Adipose tissue (tissue), 3 donors: Measurements from ENCODE around the gene GNG14. TPM values are rescaled to one million over a fixed set of nuclear protein-coding genes. Genes with fewer than 3 reads are reported as not detected.
A peak's percentile ranks its signal among the peaks of the same experiment; 100 is the strongest.
"Not testable (repeated sequence)": the region's sequence is repeated elsewhere in the genome, so short reads cannot be mapped to it uniquely, and the experiment has no call there.

ENCODE experiments used
- H3K27ac ChIP-seq: one replicate; pipeline ENCODE4 v1.5.1; 2013; ENCODE audit warnings: low read depth, low read length
- WGBS, 3 donors: extraction: QIAGEN DNeasy Blood & Tissue Kit; methylation state at CpG; one replicate each; pipeline ENCODE4 v1.1.7; 2013; 5-methylcytosine and 5-hydroxymethylcytosine counted together
- polyA plus RNA-seq, 3 donors: library from polyadenylated mRNA; stranded (reverse); fragments of 200-250 nt; gene quantifications; one replicate each; pipeline ENCODE4 v1.2.3, GENCODE V29; 2013
- donor health status: healthy with polysubstance abuse.
- donor health status: Bipolar disorder and iron deficiency.
- donor health status: healthy.

GNG14 gene
- polyA plus RNA-seq, 3 donors, result not detected

DNA sequence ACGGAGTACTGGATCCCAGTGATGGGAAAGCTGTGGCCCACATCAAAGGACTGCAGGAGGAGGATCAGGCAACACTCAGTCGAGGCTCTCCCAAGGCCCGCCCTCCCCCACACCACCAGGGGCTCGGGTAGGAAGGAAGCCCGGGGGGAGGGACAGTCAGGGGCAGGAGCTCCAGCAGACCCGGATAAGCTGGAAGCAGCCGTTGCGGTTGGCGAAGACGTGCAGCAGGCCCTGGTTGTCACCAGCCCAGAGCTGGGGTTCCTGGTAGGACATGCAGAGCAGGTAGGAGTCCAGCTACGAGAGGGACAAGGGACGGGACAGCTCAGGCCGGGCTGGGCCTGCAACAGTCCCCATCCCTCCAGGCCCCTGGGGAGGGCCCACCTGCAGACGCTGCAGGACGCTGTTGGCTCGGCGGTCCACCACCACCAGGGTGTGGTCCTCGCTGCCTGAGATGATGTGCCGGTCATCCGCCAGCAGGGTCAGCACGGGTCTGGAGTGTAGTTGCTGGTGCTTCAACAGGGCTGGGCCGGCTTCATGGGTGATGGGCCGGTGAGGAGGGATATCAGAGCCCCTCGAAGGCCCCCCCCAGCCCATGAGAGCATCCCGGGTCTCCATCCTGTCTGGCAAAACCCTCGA is 1.9 kb downstream of the GNG14 start:
- 58 to 85% (median 71%) methylated on average over 26 of the region's 26 CpGs for WGBS, 3 donors
- H3K27ac ChIP-seq, result no peak overlapping the region

DNA sequence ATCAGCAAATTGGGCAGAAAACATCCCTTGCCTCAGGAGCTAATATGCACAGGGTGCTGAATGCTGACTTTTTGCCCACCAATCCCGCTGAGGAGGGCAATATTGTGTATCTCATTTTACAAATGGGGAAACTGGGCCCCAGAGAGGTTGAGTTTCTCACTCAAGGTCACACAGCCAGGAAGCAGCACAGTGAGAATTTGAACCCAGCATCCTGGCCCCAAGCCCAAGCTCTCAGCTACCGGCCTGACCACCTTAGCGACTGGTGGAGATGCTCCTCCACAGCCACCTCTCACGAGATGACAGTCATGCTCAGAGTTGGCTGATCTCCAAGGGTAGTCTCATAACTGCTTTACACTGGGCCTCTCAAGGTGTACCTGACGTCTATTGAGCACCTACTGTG is 5.2 kb downstream of the GNG14 start:
- WGBS, 3 donors, result 85 to 87% (median 87%) methylated on average over 5 of the region's 5 CpGs
- no peak overlapping the region for H3K27ac ChIP-seq

DNA sequence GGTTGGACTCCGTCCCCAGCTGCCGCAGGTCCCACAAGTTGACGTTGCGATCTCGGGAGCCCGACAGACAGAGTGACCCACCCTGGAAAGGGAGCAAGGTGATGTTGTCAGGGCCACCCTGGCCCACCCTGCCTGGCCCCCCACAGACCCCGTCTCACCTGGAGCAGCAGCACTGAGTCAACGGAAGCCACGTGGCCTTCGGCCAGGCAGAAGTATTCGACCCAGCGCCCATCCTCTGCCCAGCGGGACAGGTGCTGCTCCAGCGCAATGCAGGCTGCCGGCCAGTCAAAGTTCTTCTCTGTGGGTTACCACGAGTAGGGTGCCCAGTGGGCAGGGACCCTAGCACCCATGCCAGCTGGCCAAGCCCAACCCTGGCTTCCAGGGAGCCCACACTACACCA is 6.8 kb downstream of the GNG14 start:
- H3K27ac ChIP-seq, result no peak overlapping the region
- WGBS, 3 donors, result 87 to 93% (median 92%) methylated on average over 16 of the region's 16 CpGs

DNA sequence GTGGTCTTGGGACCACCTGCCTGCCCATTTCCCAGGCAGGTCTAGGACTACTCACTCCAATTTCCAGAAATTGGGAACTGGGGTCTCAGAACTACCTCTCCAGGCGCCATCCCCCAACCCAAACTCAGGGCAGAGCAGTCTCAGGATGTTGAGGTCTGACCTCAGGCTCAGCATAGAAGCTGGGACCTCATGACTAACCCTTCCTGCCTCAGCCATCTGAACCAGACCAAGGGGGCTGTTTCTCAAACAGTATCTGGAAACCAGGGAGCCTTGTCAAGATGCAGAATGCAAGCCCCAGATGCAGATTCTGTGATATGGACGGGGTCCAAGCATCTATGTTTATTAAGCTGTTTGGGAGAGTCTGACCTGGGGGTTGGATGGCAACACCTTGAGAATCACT is 7.3 kb downstream of the GNG14 start:
- WGBS, 3 donors, result 67 to 74% (median 68%) methylated on average over 2 of the region's 2 CpGs
- no peak overlapping the region for H3K27ac ChIP-seq

DNA sequence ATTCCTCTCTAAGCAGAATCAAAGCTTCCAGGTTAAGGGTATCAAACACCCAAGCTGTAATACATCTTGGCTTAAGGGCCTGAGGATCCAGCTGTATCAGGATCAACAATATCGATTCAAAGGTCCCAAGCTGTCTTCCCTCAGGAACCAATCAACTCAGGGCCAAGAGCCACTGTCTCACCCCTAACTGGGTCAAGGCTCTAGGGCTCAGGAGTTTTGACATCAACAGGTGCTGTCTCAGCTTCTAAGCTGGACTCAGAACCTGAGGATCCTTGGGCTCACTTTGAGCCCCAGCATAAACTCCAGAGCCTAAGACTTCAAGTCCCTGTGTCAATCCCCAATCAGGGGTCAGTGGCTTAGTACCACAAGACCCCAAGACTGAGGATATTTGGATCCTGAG is 7.7 kb downstream of the GNG14 start:
- no peak overlapping the region for H3K27ac ChIP-seq
- 53 to 90% (median 73%) methylated on average over 1 of the region's 1 CpG for WGBS, 3 donors

DNA sequence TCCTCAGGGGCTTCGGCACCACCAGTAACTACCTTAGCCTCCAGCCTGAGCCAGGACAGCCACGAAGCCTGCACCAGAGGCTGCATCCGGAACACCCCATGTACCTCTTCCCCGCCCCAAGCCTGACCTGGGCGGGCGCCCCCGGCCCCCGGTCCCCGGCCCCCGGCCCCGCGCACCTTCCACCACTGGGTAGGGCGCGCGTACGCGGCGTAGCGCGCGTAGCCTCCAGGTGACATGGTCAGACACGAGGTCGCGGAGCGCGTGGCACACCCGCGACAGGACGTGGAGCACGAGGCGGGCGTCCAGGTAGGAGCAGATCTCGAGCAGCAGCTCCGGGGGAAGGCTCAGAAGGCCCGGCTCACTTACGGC is 8.2 kb downstream of the GNG14 start:
- H3K27ac ChIP-seq, result no peak overlapping the region

DNA sequence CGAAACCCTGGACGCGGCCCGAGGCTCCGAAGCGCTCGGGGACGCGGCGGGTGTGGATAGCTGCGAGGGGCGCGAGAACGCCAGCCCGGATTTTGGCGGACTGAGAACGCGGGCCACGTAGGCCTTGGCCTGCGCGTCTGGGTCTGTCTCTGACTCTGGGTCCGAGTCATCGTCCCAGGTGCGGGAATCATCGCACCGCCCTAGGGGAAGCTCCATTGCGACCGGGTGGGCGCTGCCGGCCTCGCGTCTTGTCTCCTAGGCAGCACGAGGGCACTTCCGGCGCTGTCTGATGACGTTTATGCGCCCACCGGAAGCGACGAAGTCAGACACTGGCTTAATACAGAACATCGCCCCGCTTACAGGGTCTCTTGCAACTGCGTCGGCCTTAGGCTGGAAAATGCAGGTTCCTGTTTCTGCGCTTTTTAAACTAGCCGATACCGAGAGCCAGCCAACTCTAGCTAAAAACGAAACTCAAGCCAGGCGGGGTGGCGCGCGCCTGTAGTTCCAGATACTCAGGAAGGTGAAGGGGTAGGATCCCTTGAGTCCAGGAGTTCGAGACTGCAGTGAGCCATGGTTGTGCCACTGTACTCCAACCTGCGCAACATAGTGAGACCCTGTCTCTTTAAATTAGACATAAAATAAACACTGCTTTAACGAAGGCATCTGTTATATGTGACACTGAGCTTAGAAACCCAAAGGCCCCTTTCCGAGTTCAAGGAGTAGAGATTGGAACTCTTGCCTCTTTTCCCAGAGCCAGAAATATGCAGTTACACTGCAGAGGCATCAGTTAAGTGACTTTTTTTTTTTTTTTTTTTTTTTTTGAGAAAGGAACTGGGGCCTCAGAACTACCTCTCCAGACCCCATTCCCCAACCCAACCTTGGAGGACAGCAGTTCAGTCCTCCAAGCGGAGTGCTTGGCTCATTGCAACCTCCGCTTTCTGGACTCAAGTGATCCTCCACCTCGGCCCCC is 8.9 kb downstream of the GNG14 start, which contains the start of gene FBXW9:
TSS of gene FBXW9 (minus strand) at position 266 of the 970 bp plus-strand sequence. CDS start at position 216, 50 bp downstream.
- 6 to 7% (median 6%) methylated on average over 54 to 59 of the region's 59 CpGs for WGBS, 3 donors
- peak within 1 kb of the TSS; percentile 51 for H3K27ac ChIP-seq

More for the DNA sequence above, 8.2 kb downstream of the GNG14 start:
- WGBS, 3 donors, result 2 to 4% (median 4%) methylated on average over 16 to 36 of the region's 36 CpGs

DNA sequence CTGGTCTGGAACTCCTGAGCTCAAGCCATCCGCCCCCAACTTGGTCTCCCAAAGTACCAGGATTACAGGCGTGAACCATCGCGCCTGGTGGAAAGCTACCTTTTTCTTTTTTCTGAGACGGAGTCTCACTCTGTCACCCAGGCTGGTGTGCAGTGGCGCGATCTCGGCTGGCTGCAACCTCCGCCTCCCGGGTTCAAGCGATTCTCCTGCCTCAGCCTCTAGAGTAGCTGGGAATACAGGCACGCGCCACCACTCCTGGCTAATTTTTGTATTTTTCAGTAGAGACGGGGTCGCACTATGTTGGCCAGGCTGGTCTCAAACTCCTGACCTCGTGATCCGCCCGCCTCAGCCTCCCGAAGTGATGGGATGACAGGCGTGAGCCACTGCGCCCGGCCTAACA is 9.6 kb downstream of the GNG14 start:
- WGBS, 3 donors, result 95 to 97% (median 96%) methylated on average over 22 of the region's 22 CpGs
- H3K27ac ChIP-seq, result not testable (repeated sequence)

DNA sequence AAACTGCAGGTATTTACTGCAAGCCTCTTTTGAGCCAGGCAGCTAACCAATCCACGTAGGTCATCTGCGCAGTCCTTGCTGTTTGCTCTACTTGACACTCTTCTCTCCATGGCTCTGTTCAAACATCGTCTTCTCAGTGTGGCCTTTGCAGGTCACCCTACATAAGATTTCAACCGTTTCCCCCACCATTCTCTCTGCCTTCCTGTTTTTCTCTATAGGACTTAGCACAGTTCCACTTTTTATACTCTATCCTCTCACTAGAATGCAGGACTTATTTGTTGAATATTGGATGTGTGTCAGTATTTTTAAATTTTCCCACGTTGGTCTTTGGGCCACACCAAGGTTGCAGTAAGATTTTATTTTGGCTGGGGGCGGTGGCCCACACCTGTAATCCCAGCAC is 10.3 kb downstream of the GNG14 start:
- WGBS, 3 donors, result 65 to 87% (median 75%) methylated on average over 6 of the region's 6 CpGs
- H3K27ac ChIP-seq, result no peak overlapping the region

DNA sequence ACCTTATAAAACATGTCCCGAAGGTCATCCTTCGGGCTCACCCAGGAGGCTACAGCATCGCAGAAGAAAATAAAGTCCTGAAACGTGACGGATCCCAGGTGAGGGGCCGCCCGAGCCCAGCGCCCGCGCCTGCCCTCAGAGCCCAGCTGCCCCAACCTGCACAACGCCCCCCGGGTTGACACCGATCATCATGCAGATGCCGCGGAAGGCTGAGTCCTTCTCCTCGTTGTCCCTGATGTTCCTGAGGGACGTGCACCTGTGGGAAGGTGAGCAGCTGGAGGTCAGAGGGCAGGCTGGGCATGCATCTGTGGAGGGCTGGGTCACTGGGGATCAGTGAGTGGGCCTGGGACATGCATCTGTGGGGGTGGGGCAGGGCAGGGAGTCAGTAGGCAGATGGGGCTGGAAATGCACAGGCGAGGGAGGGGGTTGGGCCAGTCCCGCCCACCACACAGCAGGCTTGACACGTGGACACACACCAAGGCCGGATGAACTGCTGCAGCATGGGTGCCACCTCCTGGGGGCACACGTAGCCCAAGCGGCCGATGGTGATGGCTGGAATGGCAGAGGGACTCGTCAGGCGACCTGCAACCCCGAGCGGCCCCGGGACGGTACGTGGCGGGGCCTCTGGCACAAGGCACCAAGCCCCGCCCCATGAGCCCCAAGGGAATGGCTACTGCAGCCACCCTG is 13.9 kb downstream of the GNG14 start:
- H3K27ac ChIP-seq, result no peak overlapping the region
- WGBS, 3 donors, result 88 to 92% (median 91%) methylated on average over 32 to 33 of the region's 33 CpGs

DNA sequence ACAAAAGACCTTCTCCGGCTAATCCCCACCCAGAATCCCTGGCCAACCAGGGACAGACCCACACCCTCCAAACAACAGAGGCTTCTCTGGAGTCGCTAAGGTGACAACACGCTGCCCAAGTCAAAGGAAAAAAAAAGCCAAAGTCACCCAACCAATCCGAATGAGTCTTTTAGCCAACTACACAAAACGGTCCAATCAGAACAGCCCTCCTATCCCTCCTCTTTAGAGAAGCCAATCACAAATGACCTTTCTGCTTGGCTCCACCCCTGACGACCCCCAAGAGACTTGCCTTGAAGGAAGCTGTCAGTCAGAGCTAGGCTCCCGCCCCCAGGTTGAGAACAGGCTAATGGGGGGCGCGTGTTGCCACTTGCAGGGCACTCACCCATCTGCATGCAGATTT is 15.2 kb downstream of the GNG14 start:
- WGBS, 3 donors, result 72 to 76% (median 74%) methylated on average over 9 of the region's 9 CpGs
- no peak overlapping the region for H3K27ac ChIP-seq

DNA sequence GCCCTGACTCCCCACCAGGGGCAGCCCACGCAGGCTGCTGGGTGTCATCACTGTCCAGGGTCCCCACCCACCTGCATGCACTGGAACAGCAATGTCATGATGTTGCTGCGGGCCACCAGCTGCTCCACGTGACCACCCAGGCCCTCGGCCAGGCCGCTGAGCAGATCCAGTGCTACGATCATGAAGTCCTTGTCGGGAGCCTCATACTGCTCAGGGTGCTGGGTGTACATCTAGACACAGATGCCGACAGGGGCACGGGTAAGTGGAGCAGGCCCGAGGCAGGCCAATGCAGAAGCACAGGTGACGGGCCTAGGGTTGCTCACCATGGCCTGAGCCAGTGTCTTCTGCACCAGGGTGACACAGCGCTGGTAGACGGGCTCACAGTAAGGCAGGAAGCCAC is 17.4 kb downstream of the GNG14 start:
- WGBS, 3 donors, result 93 to 94% (median 93%) methylated on average over 13 of the region's 13 CpGs
- H3K27ac ChIP-seq, result no peak overlapping the region

DNA sequence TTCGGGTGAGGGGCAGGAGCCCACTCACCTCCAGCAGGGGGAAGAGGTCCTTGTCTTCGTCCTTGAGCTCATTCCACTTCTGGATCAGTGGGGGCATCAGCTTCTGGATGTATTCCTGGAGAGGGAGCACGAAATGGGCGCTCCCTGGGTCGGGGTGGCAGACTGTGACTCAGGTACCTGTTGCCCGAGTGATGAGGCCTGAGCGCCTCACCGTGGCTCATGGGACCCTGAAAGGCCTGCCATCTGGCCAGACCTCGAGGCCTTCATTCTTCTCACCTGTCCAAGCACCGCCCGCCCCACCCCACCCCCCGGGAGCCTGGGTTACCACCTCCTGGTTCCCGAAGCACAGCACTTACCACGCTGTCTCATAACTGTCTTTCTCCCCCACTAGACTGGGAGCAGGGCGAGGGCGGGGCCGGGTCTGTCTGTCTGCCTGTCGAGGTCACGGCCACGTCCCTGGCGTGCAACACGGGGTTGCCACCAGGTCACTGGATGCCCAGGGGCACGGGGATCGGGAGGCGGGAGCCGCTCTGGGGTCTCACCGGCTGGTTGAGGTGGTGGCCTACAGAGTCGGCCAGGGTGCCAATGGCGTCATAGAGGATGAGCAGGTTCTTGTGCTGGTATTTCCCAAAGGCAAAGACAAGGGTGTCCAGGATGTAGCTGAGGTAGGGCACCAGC is 18.0 kb downstream of the GNG14 start:
- 91 to 94% (median 94%) methylated on average over 28 to 29 of the region's 29 CpGs for WGBS, 3 donors

DNA sequence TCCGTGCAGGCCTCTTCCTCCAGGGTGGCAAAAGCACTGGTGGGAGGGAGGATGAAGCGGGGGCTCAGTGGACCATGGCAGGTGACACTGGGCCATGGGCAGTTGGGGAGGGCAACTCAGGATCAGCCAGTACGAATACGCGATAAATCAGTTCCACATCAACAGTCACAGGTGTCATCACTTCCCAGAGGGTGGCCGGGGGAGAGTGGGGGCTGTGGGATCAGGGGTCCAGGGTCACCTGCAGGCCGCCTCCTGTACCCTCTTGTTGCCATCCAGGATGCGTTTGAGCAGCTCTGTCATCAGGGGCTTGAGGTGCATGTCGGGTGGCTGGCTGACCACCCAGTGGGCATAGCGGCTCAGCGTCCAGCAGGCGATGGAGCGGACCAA is 18.5 kb downstream of the GNG14 start:
- WGBS, 3 donors, result 94 to 96% (median 95%) methylated on average over 13 of the region's 13 CpGs
- H3K27ac ChIP-seq, result no peak overlapping the region

More for the DNA sequence above, 18.0 kb downstream of the GNG14 start:
- no peak overlapping the region for H3K27ac ChIP-seq

DNA sequence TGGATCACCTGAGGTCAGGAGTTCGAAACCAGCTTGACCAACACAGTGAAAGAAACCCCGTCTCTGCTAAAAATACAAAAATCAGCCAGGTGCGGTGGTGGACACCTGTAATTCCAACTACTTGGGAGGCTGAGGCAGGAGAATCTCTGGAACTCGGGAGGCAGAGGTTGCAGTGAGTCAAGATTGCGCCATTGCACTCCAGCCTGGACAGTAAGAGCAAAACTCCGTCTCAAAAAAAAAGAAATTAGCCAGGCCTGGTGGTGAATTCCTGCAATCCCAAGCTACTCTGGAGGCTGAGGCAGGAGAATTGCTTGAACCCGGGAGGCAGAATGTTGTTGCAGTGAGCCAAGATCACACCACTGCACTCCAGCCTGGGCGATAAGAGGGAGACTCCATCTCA is 20.8 kb downstream of the GNG14 start:
- 93 to 98% (median 95%) methylated on average over 8 of the region's 8 CpGs for WGBS, 3 donors
- no peak overlapping the region for H3K27ac ChIP-seq

DNA sequence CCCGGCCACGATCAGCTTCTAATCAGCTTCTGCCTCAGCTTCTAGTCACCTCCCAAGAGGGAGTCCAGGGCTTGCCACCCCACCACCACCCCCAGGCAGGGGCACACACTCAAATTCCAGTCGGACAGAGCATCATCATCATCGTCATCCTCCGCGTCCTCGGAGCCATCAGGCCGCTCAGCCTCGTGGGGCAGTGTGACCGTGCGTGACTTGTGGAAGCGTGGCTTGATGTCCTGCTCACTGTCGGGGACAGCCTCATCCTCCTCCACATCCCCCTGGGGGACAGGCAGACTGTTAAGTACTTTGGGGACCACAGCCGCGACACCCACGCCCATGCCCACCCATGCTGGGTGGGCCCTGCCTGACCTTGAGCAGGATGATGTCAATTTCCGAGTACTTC is 23.4 kb downstream of the GNG14 start:
- 90 to 94% (median 93%) methylated on average over 17 of the region's 17 CpGs for WGBS, 3 donors

DNA sequence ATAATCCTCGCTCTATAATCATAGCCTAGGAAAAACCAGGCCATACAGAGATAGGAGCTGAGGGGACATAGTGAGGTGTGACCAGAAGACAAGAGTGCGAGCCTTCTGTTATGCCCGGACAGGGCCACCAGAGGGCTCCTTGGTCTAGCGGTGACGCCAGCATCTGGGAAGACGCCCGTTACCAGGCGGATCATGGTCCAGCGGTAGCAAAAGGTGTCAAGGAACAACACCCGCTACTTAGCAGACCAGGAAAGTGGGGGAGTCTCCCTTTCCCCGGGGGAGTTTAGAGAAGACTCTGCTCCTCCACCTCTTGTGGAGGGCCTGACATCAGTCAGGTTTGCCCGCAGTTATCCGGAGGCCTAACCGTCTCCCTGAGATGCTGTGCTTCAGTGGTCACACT is 24.3 kb downstream of the GNG14 start:
- 43 to 51% (median 47%) methylated on average over 10 to 11 of the region's 14 CpGs for WGBS, 3 donors
- not testable (repeated sequence) for H3K27ac ChIP-seq

More for the DNA sequence above, 23.4 kb downstream of the GNG14 start:
- no peak overlapping the region for H3K27ac ChIP-seq

DNA sequence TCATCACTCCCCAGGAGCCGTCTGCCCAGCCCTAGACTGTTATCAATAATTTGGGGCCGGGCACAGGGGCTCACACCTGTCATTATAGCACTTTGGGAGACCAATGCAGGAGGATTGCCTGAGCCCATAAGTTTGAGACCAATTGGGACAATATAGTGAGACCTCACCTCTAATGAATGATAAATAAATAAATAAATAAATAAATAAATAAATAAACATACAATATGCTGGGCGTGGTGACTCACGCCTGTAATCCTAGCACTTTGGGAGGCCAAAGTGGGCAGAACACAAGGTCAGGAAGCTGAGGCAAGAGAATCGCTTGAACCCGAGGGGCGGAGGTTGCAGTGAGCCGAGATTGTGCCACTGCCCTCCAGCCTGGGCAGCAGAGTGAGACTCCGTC is 25.5 kb downstream of the GNG14 start:
- WGBS, 3 donors, result 89 to 96% (median 93%) methylated on average over 9 of the region's 9 CpGs
- H3K27ac ChIP-seq, result not testable (repeated sequence)
